Hepatocyte (in vitro differentiated cells): ENCODE results near the gene TRIM44. TPM values are rescaled to one million over a fixed set of nuclear protein-coding genes. Genes with fewer than 3 reads are reported as not detected.

ENCODE experiments used
- DNase-seq: peaks from one replicate; pipeline ENCODE4 v3.0.0-alpha.2; 2016; ENCODE audit warnings: low spot score
- H2AFZ ChIP-seq: fragments of 200-600 bp; sonication (generic); 2 replicates; pipeline ENCODE4 v1.6.0; 2016; ENCODE audit warnings: antibody characterized with exemption, mild to moderate bottlenecking
- H3K27ac ChIP-seq: fragments of 200-600 bp; sonication (generic); 2 replicates; pipeline ENCODE4 v1.5.1; 2016; ENCODE audit warnings: mild to moderate bottlenecking
- H3K27me3 ChIP-seq: fragments of 200-600 bp; sonication (generic); 2 replicates; pipeline ENCODE4 v1.6.1; 2016
- H3K36me3 ChIP-seq: fragments of 200-600 bp; sonication (generic); replicated peaks from 2 replicates; pipeline ENCODE4 v1.5.1; 2016; ENCODE audit warnings: low read depth; ENCODE audit not compliant: insufficient read depth
- H3K4me1 ChIP-seq: fragments of 200-600 bp; sonication (generic); 2 replicates; pipeline ENCODE4 v1.5.1; 2016; ENCODE audit warnings: mild to moderate bottlenecking, moderate library complexity; ENCODE audit not compliant: insufficient read depth
- H3K4me2 ChIP-seq: fragments of 200-600 bp; sonication (generic); 2 replicates; pipeline ENCODE4 v1.6.0; 2016
- H3K4me3 ChIP-seq: fragments of 200-600 bp; sonication (generic); 2 replicates; pipeline ENCODE4 v1.5.1; 2016; ENCODE audit warnings: mild to moderate bottlenecking
- H3K79me2 ChIP-seq: fragments of 200-600 bp; sonication (generic); 2 replicates; pipeline ENCODE4 v1.6.0; 2017; ENCODE audit warnings: mild to moderate bottlenecking
- H3K9me2 ChIP-seq: fragments of 200-600 bp; sonication (generic); replicated peaks from 2 replicates; pipeline ENCODE4 v1.6.0; 2017; ENCODE audit warnings: mild to moderate bottlenecking; ENCODE audit not compliant: insufficient read depth
- H3K9me3 ChIP-seq: fragments of 200-600 bp; sonication (generic); 2 replicates; pipeline ENCODE4 v1.5.1; 2016; ENCODE audit warnings: low read depth, mild to moderate bottlenecking
- H4K20me1 ChIP-seq: fragments of 200-600 bp; sonication (generic); 2 replicates; pipeline ENCODE4 v1.6.0; 2016; ENCODE audit warnings: mild to moderate bottlenecking; ENCODE audit not compliant: insufficient read depth, poor library complexity, severe bottlenecking
- EZH2 ChIP-seq: fragments of 200-600 bp; sonication (generic); IDR thresholded peaks from 2 replicates; pipeline ENCODE4 v1.6.1; 2016; ENCODE audit warnings: antibody characterized with exemption, mild to moderate bottlenecking, borderline replicate concordance
- EZH2phosphoT487 ChIP-seq: fragments of 200-600 bp; sonication (generic); IDR thresholded peaks from one replicate; pipeline ENCODE4 v1.6.1; 2018; ENCODE audit warnings: antibody characterized with exemption, mild to moderate bottlenecking, low read depth, moderate library complexity; ENCODE audit not compliant: unreplicated experiment, severe bottlenecking
- WGBS: methylation state at CpG from one replicate; pipeline ENCODE4 v1.1.6; 2016; ENCODE audit warnings: low lambda C conversion rate; ENCODE audit errors: missing lambda C conversion rate; 5-methylcytosine and 5-hydroxymethylcytosine counted together
- polyA plus RNA-seq: library from polyadenylated mRNA; unstranded; fragments of >200 nt; fragmentation: Nextera tagmentation; extraction: Ambion mirVana; gene quantifications from 2 replicates; pipeline ENCODE4 v1.2.1, GENCODE V29; 2016
- total RNA-seq: library from RNA; depleted of rRNA; stranded (reverse); fragments of >200 nt; gene quantifications from 2 replicates; pipeline ENCODE4 v1.2.3, GENCODE V29; 2014
- TF ChIP-seq, protein P1 (sequence below): fragments of 200-600 bp; sonication (generic); IDR thresholded peaks from 2 replicates; pipeline ENCODE4 v1.5.1; 2016; ENCODE audit warnings: antibody characterized with exemption, mild to moderate bottlenecking; ENCODE audit not compliant: poor library complexity

Gene TRIM44
- total and polyA plus RNA-seq, 2 experiments from 2014 or later = 20.8 to 43.2 TPM

DNA sequence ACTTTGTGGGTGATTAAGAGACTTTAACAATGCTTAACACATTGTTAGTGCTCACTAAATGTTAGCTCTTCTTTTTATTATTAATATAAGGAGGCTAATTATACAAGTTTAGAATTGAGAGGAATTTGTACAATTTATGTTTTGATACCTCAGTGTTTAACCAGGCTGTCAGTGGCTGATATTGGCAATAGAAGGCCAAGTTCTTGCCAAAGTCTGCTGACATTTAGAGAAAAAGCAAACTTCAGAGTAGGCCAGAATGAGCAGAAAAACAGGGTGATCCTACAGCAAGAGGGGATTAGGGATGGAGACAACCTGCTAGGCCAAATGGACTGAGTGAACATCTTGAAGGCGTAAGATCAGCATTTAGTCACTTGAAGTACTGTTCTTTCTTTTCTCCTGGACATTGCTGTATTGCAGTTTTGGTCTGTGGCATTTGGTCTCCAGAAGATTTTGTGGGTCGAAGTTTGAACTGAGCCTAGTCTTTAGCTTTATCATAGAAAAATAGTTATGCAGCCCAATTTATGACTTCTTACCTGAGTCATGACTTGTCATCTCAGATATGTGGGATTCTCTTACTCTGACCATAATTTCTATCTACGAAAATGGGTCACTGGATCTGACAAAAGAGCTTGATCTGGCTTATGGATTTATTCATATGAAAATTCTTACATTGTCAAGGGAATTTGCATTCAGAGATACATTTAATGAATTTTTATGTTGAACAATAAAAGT lies 9.0 kb downstream of the TRIM44 start:
- Histone ChIP-seq H3K9me2 (no peaks in the 10 kb centered on the region), H3K4me3 (no peak overlapping the region), H3K4me1 (no peaks in the 10 kb centered on the region), H3K9me3 (peaks cover 8% of the 10 kb centered on the region), H3K79me2 (peaks cover 100% of the 10 kb centered on the region), H3K4me2 (no peak overlapping the region), H3K27me3 (no peaks in the 10 kb centered on the region), H2AFZ (no peak overlapping the region), H3K27ac (no peak overlapping the region), H3K36me3 (no peaks in the 10 kb centered on the region), H4K20me1 (peaks cover 23% of the 10 kb centered on the region)
- TF ChIP-seq EZH2phosphoT487 = no peak
- TF ChIP-seq EZH2 = no peak
- TF ChIP-seq, protein P1, sequence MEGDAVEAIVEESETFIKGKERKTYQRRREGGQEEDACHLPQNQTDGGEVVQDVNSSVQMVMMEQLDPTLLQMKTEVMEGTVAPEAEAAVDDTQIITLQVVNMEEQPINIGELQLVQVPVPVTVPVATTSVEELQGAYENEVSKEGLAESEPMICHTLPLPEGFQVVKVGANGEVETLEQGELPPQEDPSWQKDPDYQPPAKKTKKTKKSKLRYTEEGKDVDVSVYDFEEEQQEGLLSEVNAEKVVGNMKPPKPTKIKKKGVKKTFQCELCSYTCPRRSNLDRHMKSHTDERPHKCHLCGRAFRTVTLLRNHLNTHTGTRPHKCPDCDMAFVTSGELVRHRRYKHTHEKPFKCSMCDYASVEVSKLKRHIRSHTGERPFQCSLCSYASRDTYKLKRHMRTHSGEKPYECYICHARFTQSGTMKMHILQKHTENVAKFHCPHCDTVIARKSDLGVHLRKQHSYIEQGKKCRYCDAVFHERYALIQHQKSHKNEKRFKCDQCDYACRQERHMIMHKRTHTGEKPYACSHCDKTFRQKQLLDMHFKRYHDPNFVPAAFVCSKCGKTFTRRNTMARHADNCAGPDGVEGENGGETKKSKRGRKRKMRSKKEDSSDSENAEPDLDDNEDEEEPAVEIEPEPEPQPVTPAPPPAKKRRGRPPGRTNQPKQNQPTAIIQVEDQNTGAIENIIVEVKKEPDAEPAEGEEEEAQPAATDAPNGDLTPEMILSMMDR = no peak
- no peak for DNase-seq
- WGBS = 89% methylated on average over 3 of the region's 3 CpGs

DNA sequence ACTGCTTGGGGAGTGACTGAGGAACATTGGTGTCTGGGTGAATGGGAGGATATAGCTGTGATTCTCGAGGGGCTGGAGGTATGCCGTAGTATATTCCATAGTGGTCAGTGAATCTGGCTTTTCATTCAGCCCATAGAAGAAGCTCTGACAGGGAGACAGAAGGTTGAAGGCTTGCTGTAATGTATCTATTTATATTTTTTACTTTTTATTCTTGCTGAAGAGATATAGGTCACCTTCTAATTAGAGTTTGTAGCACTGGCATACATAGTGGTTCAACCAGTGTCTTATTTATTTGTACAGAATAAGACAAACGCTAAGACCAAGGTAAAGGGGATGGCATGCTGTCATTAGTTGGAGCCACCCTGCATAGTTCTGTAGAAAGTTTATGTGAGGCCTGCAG lies 10.0 kb downstream of the TRIM44 start:
- peaks cover 8% of the 10 kb centered on the region for H3K9me3 ChIP-seq
- no peak overlapping the region for H2AFZ ChIP-seq
- H4K20me1 ChIP-seq = peaks cover 26% of the 10 kb centered on the region
- no peaks in the 10 kb centered on the region for H3K4me1 ChIP-seq
- no peaks in the 10 kb centered on the region for H3K36me3 ChIP-seq
- H3K27me3 ChIP-seq = no peaks in the 10 kb centered on the region
- no peak overlapping the region for H3K4me2 ChIP-seq
- no peak for DNase-seq
- TF ChIP-seq, protein P1 = no peak
- TF ChIP-seq EZH2 (no peak), EZH2phosphoT487 (no peak)
- no peak overlapping the region for H3K4me3 ChIP-seq
- H3K27ac ChIP-seq = no peak overlapping the region
- H3K79me2 ChIP-seq = peaks cover 98% of the 10 kb centered on the region
- WGBS = 78% methylated on average over 3 of the region's 3 CpGs
- no peaks in the 10 kb centered on the region for H3K9me2 ChIP-seq

DNA sequence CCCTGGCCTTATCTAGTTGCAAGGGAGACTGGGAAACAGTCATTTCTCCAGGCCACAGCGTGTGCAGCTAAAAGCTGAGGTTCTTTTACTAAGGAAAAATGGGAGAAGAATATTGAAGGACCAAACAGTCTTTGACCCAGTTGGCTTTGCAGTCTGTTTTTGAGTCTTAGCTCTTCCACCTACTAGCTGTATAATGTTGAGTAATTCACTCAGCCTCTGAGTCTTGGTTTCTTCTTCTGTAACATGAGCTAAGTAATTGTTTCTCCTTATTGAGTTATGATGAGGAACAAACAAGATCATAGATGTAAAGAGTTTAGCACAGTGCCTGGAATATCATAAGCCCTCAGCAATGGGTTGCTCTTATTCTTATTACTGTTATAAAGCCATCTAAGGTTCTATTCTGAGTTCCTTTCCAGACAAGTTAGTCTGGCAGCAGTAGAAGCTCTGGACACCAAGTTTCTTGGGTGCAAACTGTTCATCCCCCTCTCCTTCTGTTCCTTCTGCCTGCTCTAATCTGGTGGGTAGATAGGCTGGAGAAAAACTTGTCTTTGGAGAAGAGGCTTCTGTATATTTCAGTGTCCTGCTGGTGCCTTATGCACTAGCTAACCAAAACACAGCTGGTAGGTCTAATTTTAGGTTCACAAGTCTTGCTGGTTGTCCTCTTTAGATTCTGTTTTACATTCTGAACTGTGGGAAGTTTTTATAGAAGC lies 13.5 kb downstream of the TRIM44 start:
- Histone ChIP-seq H3K9me2 (no peaks in the 10 kb centered on the region), H3K27ac (no peak overlapping the region), H3K79me2 (peaks cover 98% of the 10 kb centered on the region), H4K20me1 (peaks cover 35% of the 10 kb centered on the region), H2AFZ (no peak overlapping the region), H3K9me3 (no peaks in the 10 kb centered on the region), H3K4me3 (no peak overlapping the region), H3K4me2 (no peak overlapping the region), H3K27me3 (no peaks in the 10 kb centered on the region), H3K36me3 (no peaks in the 10 kb centered on the region), H3K4me1 (no peaks in the 10 kb centered on the region)
- TF ChIP-seq EZH2 (no peak), EZH2phosphoT487 (no peak)
- TF ChIP-seq, protein P1 = no peak
- 94% methylated on average over 1 of the region's 1 CpG for WGBS
- no peak for DNase-seq
